SK-N-MC (cell line): ENCODE data around the gene CERKL.

Experiments
- EZH2 ChIP-seq: fragments of 200-600 bp; sonication (generic); IDR thresholded peaks from one replicate; pipeline ENCODE4 v1.6.1; 2017; ENCODE audit warnings: antibody characterized with exemption
- POLR2AphosphoS5 ChIP-seq: IDR thresholded peaks from 2 replicates; pipeline ENCODE4 v1.6.1; 2012; ENCODE audit warnings: mild to moderate bottlenecking, low read depth, low read length, borderline replicate concordance

GRCh38 chr2:181662287-181662686, 5.4 kb upstream of the CERKL start:
- TF ChIP-seq POLR2AphosphoS5 (no peak), EZH2 (no peak)
